Thyroid gland (tissue), 4 donors: ENCODE measurements around the gene POM121L2.

ENCODE experiments used
- POLR2A ChIP-seq, 2 donors: fragments of 450-650 bp; IDR thresholded peaks; one replicate each; pipeline ENCODE4 v1.6.1; 2017; ENCODE audit warnings: antibody characterized with exemption in 2 of 2, mild to moderate bottlenecking in 2 of 2, moderate library complexity in 1 of 2
- TF ChIP-seq, protein P1 (sequence below), 6 experiments: fragments of 200-600 bp in 3 of 6; fragments of 450-650 bp in 3 of 6; sonication (generic) in 3 of 6; IDR thresholded peaks; one replicate each; pipeline ENCODE4 v1.5.1; 2016 to 2019; ENCODE audit warnings: antibody characterized with exemption in 6 of 6, mild to moderate bottlenecking in 2 of 6, inconsistent platforms in 1 of 6, moderate library complexity in 1 of 6

GRCh38 chr6:27273783-27274182, 38.3 kb downstream of the POM121L2 start:
- no peak for TF ChIP-seq POLR2A (IDR thresholded peaks at IDR 0.05)
- TF ChIP-seq, protein P1, sequence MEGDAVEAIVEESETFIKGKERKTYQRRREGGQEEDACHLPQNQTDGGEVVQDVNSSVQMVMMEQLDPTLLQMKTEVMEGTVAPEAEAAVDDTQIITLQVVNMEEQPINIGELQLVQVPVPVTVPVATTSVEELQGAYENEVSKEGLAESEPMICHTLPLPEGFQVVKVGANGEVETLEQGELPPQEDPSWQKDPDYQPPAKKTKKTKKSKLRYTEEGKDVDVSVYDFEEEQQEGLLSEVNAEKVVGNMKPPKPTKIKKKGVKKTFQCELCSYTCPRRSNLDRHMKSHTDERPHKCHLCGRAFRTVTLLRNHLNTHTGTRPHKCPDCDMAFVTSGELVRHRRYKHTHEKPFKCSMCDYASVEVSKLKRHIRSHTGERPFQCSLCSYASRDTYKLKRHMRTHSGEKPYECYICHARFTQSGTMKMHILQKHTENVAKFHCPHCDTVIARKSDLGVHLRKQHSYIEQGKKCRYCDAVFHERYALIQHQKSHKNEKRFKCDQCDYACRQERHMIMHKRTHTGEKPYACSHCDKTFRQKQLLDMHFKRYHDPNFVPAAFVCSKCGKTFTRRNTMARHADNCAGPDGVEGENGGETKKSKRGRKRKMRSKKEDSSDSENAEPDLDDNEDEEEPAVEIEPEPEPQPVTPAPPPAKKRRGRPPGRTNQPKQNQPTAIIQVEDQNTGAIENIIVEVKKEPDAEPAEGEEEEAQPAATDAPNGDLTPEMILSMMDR (IDR thresholded peaks at IDR 0.05), result no peak
